Measurements from ENCODE around the gene STKLD1. TPM values are rescaled to one million over a fixed set of nuclear protein-coding genes. Genes with fewer than 3 reads are reported as not detected.
"Not testable (repeated sequence)": the region's sequence is repeated elsewhere in the genome, so short reads cannot be mapped to it uniquely, and the experiment has no call there.

STKLD1 gene
- total RNA-seq, 4 donors from 2014 or later = not detected

- TF ChIP-seq CTCF (IDR thresholded peaks at IDR 0.05) = no peak
- ATAC-seq (ENCODE audit: low FRiP score) = no peak
Observed at GRCh38 chr9:133386338-133386737, 10.2 kb downstream of the STKLD1 start.

GRCh38 chr9:133387680-133388079 is 11.5 kb downstream of the STKLD1 start:
- no peak for DNase-seq (ENCODE audit: low spot score)
- no peak for ATAC-seq (ENCODE audit: low FRiP score)
- no peak for TF ChIP-seq CTCF (IDR thresholded peaks at IDR 0.05)

More at GRCh38 chr9:133386338-133386737, 10.2 kb downstream of the STKLD1 start:
- no peak for DNase-seq (ENCODE audit: low spot score)

GRCh38 chr9:133389025-133389557 is 12.9 kb downstream of the STKLD1 start:
- no peak for TF ChIP-seq CTCF (IDR thresholded peaks at IDR 0.05)
- no peak for DNase-seq (ENCODE audit: low spot score)
- no peak for ATAC-seq (ENCODE audit: low FRiP score)

- DNase-seq (ENCODE audit: low spot score) = no peak
- ATAC-seq (ENCODE audit: low FRiP score) = no peak
- TF ChIP-seq CTCF (IDR thresholded peaks at IDR 0.05) = no peak
Observed at GRCh38 chr9:133389562-133389961, 13.4 kb downstream of the STKLD1 start.

- no peak for TF ChIP-seq CTCF (IDR thresholded peaks at IDR 0.05)
- DNase-seq (ENCODE audit: low spot score) (no peak), ATAC-seq (ENCODE audit: low FRiP score) (no peak)
Observed at GRCh38 chr9:133390713-133391112, 14.5 kb downstream of the STKLD1 start.

- DNase-seq (ENCODE audit: low spot score); ATAC-seq (ENCODE audit: low FRiP score): not testable (repeated sequence)
Observed at GRCh38 chr9:133391449-133391848, 15.3 kb downstream of the STKLD1 start.

- not testable (repeated sequence) for ATAC-seq (ENCODE audit: low FRiP score); DNase-seq (ENCODE audit: low spot score)
Observed at GRCh38 chr9:133392308-133392707, 16.1 kb downstream of the STKLD1 start.

- ATAC-seq (ENCODE audit: low FRiP score) = no peak
- no peak for TF ChIP-seq CTCF (IDR thresholded peaks at IDR 0.05)
- DNase-seq (ENCODE audit: low spot score) = no peak
Observed at GRCh38 chr9:133393399-133393798, 17.2 kb downstream of the STKLD1 start.
